ENCODE data around the gene ARMC3. TPM values are rescaled to one million over a fixed set of nuclear protein-coding genes. Genes with fewer than 3 reads are reported as not detected.

Gene ARMC3
- total RNA-seq, 1 donor from 2014 or later, result 1.5 TPM

DNA sequence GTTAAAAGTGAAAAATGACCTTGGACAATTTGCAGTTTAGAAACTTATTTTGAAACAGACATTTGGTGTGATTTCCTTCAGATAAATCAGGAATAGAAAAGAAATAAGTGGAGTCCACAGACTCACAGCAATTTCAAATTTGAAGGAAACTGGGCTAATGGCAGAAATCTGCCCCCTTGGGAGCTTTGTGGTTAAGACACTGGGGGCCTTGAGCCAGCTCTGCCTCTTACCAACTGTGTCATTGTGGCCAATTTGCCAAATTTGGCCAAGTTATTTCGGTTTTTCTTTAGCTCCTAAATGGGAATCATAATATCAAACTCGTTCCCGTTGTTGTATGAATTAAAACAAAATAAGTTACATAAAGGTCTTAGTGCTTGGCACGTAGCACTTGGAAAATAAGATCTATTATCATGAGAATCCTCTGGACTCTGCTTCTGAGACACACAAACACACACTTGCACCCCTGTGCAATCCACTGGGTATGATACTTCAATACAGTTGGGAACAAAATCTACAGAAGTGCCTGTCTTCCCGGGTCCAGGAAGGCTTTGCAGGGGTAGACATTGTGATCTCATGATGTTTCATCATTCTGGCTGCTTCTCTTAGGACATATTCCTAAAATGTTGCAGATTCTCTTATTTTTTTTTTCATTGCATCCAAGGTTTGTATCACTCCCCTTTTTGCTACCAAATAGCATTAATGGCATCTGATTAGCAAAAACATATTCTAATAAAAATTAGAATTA is 4.9 kb downstream of the ARMC3 start:
- Mint-ChIP-seq H3K4me1 (no peaks in the 10 kb centered on the region), H3K27me3 (ENCODE audit: low read depth) (no peaks in the 10 kb centered on the region), H3K4me3 (peak overlapping the region; percentile 31), H3K9me3 (no peaks in the 10 kb centered on the region), H3K27ac (ENCODE audit: unreplicated experiment) (no peak overlapping the region), H3K36me3 (ENCODE audit: low read depth) (no peaks in the 10 kb centered on the region)
- no peak for DNase-seq (ENCODE audit: low read depth, low spot score)
- TF ChIP-seq, protein P1, sequence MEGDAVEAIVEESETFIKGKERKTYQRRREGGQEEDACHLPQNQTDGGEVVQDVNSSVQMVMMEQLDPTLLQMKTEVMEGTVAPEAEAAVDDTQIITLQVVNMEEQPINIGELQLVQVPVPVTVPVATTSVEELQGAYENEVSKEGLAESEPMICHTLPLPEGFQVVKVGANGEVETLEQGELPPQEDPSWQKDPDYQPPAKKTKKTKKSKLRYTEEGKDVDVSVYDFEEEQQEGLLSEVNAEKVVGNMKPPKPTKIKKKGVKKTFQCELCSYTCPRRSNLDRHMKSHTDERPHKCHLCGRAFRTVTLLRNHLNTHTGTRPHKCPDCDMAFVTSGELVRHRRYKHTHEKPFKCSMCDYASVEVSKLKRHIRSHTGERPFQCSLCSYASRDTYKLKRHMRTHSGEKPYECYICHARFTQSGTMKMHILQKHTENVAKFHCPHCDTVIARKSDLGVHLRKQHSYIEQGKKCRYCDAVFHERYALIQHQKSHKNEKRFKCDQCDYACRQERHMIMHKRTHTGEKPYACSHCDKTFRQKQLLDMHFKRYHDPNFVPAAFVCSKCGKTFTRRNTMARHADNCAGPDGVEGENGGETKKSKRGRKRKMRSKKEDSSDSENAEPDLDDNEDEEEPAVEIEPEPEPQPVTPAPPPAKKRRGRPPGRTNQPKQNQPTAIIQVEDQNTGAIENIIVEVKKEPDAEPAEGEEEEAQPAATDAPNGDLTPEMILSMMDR (conservative IDR thresholded peaks at IDR 0.05), result no peak

DNA sequence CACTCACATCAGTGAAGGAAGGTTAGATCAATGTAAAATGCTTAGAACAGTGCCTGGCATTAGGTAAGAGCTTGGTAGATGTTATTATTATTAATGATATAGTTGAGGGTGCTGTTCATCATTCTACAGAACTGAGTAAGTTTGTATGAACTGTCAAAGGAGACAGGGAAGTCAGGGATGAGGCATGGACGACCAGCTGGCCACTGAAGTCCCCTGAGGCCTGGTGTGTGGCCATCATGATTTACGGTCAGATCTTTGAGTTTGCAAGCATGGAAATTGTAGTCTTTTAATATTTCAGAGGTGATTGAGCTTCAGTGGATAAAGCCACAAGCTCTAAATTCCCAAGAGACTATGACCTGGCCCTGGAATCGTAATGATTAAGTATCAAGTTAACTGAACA is 6.9 kb downstream of the ARMC3 start:
- no peak overlapping the region for H3K27ac Mint-ChIP-seq (ENCODE audit: unreplicated experiment)
- no peaks in the 10 kb centered on the region for H3K36me3 Mint-ChIP-seq (ENCODE audit: low read depth)
- H3K9me3 Mint-ChIP-seq, result no peaks in the 10 kb centered on the region
- H3K4me3 Mint-ChIP-seq, result no peak overlapping the region
- no peaks in the 10 kb centered on the region for H3K4me1 Mint-ChIP-seq
- DNase-seq (ENCODE audit: low read depth, low spot score), result no peak
- H3K27me3 Mint-ChIP-seq (ENCODE audit: low read depth), result no peaks in the 10 kb centered on the region
- TF ChIP-seq, protein P1 (conservative IDR thresholded peaks at IDR 0.05), result no peak

DNA sequence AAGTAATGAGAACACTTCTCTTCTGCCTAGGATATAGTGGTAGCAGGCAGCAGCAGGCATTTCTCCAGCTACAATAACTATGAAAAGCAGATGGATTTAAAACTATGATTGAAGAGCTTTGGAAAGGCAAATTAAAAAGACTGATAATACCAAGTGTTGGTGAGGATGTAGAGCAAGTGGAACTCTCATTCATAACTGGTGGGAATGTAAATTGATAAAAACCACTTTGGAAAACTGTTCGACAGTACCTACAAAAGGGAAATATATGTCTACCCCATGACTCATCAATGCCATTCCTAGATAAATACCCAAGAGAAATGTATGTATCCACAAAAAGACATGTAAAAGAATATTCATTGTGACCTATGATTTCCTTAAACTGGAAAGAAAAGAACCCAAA is 14.6 kb downstream of the ARMC3 start:
- no peaks in the 10 kb centered on the region for H3K4me1 Mint-ChIP-seq
- peaks cover 8% of the 10 kb centered on the region for H3K9me3 Mint-ChIP-seq
- H3K36me3 Mint-ChIP-seq (ENCODE audit: low read depth), result peaks cover 3% of the 10 kb centered on the region
- TF ChIP-seq, protein P1 (conservative IDR thresholded peaks at IDR 0.05), result no peak
- no peak overlapping the region for H3K27ac Mint-ChIP-seq (ENCODE audit: unreplicated experiment)
- DNase-seq (ENCODE audit: low read depth, low spot score), result no peak
- no peaks in the 10 kb centered on the region for H3K27me3 Mint-ChIP-seq (ENCODE audit: low read depth)
- H3K4me3 Mint-ChIP-seq, result no peak overlapping the region

DNA sequence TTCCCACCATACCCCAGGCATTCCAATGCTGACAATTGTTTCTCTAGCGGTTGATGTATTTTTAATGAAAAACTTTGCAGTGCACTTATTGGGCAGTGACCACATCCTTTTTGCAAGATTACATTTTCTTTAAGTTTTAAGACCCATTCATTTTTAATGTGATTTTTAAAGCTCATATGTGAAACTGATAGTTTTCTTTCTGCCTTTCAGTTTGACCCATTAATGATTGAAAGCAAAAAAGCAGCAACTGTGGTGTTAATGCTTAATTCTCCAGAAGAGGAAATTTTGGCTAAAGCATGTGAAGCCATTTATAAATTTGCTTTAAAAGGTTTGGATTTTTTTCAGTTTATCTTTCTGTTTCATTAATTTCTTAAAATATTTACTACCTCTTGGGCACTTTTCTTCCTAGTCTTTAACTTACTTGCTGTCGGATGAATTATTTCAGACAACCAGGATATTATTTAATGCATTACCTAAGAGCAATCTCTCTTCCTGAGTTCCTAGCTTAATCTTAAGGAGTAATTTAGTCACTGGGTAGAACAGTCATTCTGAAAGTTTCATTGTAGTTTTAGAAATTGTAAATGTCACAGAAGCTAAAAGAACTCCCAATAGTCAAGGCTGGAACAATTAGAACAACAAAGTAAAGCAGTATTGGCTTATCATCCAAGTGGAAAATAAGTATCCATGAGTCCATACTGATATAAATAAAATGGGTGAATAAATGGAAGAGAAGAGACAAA is 18.3 kb downstream of the ARMC3 start:
- Mint-ChIP-seq H3K4me3 (no peak overlapping the region), H3K9me3 (peaks cover 19% of the 10 kb centered on the region), H3K27ac (ENCODE audit: unreplicated experiment) (no peak overlapping the region), H3K4me1 (no peaks in the 10 kb centered on the region), H3K27me3 (ENCODE audit: low read depth) (no peaks in the 10 kb centered on the region), H3K36me3 (ENCODE audit: low read depth) (peaks cover 10% of the 10 kb centered on the region)
- no peak for DNase-seq (ENCODE audit: low read depth, low spot score)
- TF ChIP-seq, protein P1 (conservative IDR thresholded peaks at IDR 0.05), result no peak

DNA sequence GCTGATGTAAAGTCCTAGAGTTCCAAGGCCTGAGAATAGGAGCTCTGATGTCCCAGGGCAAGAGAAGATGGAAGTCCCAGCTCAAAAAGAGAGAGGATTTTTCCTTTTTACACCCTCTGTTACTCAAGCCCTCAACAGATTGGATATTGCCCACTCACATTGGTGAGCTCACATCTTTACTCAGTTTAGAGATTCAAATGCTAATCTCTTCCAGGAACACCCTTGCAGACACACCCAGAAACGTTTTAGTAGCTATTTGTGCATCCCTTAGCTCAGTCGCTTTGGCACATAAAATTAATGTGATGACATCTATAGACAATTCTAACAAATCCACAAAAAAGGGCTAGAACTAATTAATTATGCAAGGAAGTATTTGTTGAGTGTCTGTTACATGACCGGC is 27.1 kb downstream of the ARMC3 start:
- peaks cover 3% of the 10 kb centered on the region for H3K36me3 Mint-ChIP-seq (ENCODE audit: low read depth)
- TF ChIP-seq, protein P1 (conservative IDR thresholded peaks at IDR 0.05), result no peak
- H3K27me3 Mint-ChIP-seq (ENCODE audit: low read depth), result no peaks in the 10 kb centered on the region
- no peaks in the 10 kb centered on the region for H3K4me1 Mint-ChIP-seq
- H3K4me3 Mint-ChIP-seq, result no peak overlapping the region
- no peak overlapping the region for H3K27ac Mint-ChIP-seq (ENCODE audit: unreplicated experiment)
- H3K9me3 Mint-ChIP-seq, result peaks cover 3% of the 10 kb centered on the region
- DNase-seq (ENCODE audit: low read depth, low spot score), result no peak
